HepG2 (cell line): ENCODE measurements around the gene ITGAV. TPM values are rescaled to one million over a fixed set of nuclear protein-coding genes. Genes with fewer than 3 reads are reported as not detected.

Source experiments
- ATF2 ChIP-seq: sonication (generic); formaldehyde crosslinking; IDR thresholded peaks from 2 replicates; pipeline ENCODE4 v1.4.0; 2020; ENCODE audit warnings: missing genetic modification reagents
- ESRRA ChIP-seq: sonication (generic); formaldehyde crosslinking; IDR thresholded peaks from 2 replicates; pipeline ENCODE4 v1.5.1; 2020; ENCODE audit warnings: mild to moderate bottlenecking, low read depth, missing genetic modification reagents
- KLF12 ChIP-seq: sonication (generic); formaldehyde crosslinking; IDR thresholded peaks from 2 replicates; pipeline ENCODE4 v1.4.0; 2020; ENCODE audit warnings: missing genetic modification reagents, borderline replicate concordance
- NR2C2 ChIP-seq: sonication (generic); formaldehyde crosslinking; IDR thresholded peaks from 2 replicates; pipeline ENCODE4 v1.4.0; 2020; ENCODE audit warnings: missing genetic modification reagents, mild to moderate bottlenecking, moderate library complexity, borderline replicate concordance
- SNRNP70 ChIP-seq: fragments of 200-400 bp; formaldehyde crosslinking; IDR thresholded peaks from 2 replicates; pipeline ENCODE4 v1.6.1; 2017; ENCODE audit warnings: mild to moderate bottlenecking, low read depth, low read length, moderate library complexity
- SP5 ChIP-seq: IDR thresholded peaks from 2 replicates; pipeline ENCODE4 v1.6.1; 2016; ENCODE audit warnings: low read depth, borderline replicate concordance
- ZNF142 ChIP-seq: sonication (generic); formaldehyde crosslinking; IDR thresholded peaks from 2 replicates; pipeline ENCODE4 v1.4.0; 2020; ENCODE audit warnings: missing genetic modification reagents
- ZNF20 ChIP-seq: sonication (generic); formaldehyde crosslinking; IDR thresholded peaks from 2 replicates; pipeline ENCODE4 v1.4.0; 2020; ENCODE audit warnings: mild to moderate bottlenecking, moderate library complexity, missing genetic modification reagents
- ZNF687 ChIP-seq: sonication (generic); formaldehyde crosslinking; IDR thresholded peaks from 2 replicates; pipeline ENCODE4 v1.5.1; 2020; ENCODE audit warnings: mild to moderate bottlenecking, missing genetic modification reagents, moderate library complexity
- ZNF775 ChIP-seq: sonication (generic); formaldehyde crosslinking; IDR thresholded peaks from 2 replicates; pipeline ENCODE4 v1.4.0; 2020; ENCODE audit warnings: missing genetic modification reagents, mild to moderate bottlenecking, moderate library complexity, borderline replicate concordance
- ZNF879 ChIP-seq: sonication (generic); formaldehyde crosslinking; IDR thresholded peaks from 2 replicates; pipeline ENCODE4 v1.8.1; 2023; ENCODE audit warnings: missing genetic modification reagents
- polyA plus RNA-seq, 8 experiments: library from polyadenylated mRNA; depleted of rRNA in 3 of 8; stranded (reverse) in 7 of 8; unstranded in 1 of 8; fragments of >200 nt; fragmentation: Illumina TruSeq in 4 of 8; extraction: Trizol in 4 of 8; gene quantifications; 2 replicates each; pipeline versions ENCODE4 v1.2.1 to v1.2.3, GENCODE V29; 2011 to 2016; ENCODE audit warnings: low read depth in 4 of 8, missing spikeins in 1 of 8, mixed read lengths in 1 of 8; ENCODE audit not compliant: insufficient read depth in 1 of 8
- total RNA-seq, 5 experiments: library from RNA; depleted of rRNA; stranded (reverse); fragments of >200 nt; fragmentation: Illumina TruSeq; extraction: Trizol; gene quantifications; 2 replicates each; pipeline ENCODE4 v1.2.3, GENCODE V29; 2016; ENCODE audit warnings: low read depth in 1 of 5

ITGAV gene
- total and polyA plus RNA-seq, 2 of the 13 experiments (the other 11 are each of a cell fraction or from before 2014, with no cell fraction given), result 59.1 to 60.4 TPM

- TF ChIP-seq ATF2 (CRISPR knock-in tag) (0 out of 2 replicates have a peak, but pooled peaks have one; percentile 28), SP5 (peak; percentile 82), NR2C2 (peak; percentile 61; the same call in 1 of the 2 replicates), SNRNP70 (no peak), ZNF879 (CRISPR knock-in tag) (peak; percentile 57; the same call in 1 of the 2 replicates), KLF12 (CRISPR knock-in tag) (no peak), ZNF687 (CRISPR knock-in tag) (peak; percentile 96), ESRRA (peak; percentile 22), ZNF20 (no peak), ZNF142 (CRISPR knock-in tag) (no peak), ZNF775 (CRISPR knock-in tag) (no peak)
Measured at GRCh38 chr2:186589612-186590349, at the start of gene ITGAV (continued).
